Cerebellar cortex (tissue), 1 donor: Measurements from ENCODE around the gene CEACAM18.

Source experiments
- DNase-seq: peaks from one replicate; pipeline ENCODE4 v3.0.0-alpha.2; 2015; ENCODE audit warnings: low spot score

The CEACAM18 gene

DNA sequence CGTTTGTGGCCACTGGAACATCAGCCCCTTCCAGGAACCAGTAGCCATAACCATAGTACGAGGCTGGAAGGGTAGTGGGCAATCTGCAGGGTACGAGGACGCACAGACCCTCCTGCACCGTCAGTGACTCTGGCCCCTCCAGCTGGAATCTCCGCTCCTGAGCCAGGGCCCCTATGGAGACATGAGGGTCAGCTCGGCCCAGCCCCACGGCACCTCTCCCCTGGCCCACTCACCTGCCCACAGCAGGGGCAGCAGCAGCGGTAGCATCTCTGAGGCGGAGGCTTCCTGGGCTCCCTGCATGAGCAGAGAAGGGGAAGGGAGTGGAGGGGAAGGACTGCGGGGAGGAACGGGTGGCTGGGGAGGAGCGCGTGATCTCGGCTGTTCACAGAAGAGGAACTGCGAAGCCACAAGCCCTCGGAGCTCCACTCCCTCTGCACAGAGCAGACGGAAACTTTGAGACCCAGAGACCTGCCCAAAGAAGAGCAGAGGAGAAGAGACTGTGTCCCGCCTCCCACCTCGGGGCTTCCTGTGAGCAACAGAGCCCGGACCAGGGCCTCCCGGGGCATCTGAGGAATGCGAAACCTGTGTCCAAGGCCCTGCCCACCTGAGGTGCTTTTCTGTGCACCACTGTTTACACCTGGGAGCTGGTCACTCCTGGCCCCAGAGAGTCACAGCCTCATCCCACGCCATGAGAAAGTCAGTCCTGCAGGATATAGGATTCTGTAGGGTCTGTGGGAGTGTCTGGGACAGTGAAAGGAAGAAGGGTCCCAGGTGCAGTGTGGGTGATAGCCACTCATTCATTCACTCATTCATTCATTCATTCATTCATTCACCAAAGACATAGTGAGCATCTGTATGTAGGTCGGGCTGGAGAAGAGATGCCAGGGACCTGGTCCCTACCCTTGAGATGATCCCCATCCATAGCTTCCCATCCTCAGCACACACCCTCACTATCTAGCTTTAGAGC, 53.3 kb downstream of the CEACAM18 start, which contains the start of gene SIGLEC6:
Gene SIGLEC6 (minus strand): TSS at position 322 of the 967 bp plus-strand sequence. CDS start 22 bp downstream, at position 300.
- no peak for DNase-seq

DNA sequence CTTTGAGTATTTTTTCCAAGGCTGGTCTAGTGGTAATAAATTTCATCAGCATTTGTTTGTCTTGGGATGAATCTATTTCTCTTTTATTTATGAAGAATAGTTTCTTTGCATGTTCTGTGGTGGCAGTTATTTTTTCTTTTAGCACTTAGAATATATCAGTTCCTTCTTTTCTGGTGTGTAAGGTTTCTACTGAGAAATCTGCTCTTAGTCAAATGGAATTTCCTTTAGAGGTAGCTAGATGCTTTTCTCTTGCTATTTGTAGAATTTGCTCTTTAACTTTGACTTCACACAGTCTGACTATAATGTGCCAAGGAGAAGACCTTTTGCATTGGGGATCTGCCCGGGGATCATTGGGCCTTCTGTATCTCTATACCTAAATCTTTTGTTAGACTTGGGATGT, 57.2 kb downstream of the CEACAM18 start:
- no peak for DNase-seq

GRCh38 chr19:51539821-51540366, 61.6 kb downstream of the CEACAM18 start:
- no peak for DNase-seq
